ENCODE results near the gene KCNA2.

- TF ChIP-seq CTCF (conservative IDR thresholded peaks at IDR 0.05 in 1 of 2, IDR thresholded peaks at IDR 0.05 in 1 of 2; ENCODE audit: low read depth in 1 of 2, low read length in 2 of 2) (no peak), EZH2 (IDR thresholded peaks at IDR 0.05; ENCODE audit: low read length, missing control alignments) (no peak)
Measured at GRCh38 chr1:110576441-110576840, 29.7 kb downstream of the KCNA2 start.

All from fibroblast of lung (primary cell).